Measurements from ENCODE around the gene LYST.

DNA sequence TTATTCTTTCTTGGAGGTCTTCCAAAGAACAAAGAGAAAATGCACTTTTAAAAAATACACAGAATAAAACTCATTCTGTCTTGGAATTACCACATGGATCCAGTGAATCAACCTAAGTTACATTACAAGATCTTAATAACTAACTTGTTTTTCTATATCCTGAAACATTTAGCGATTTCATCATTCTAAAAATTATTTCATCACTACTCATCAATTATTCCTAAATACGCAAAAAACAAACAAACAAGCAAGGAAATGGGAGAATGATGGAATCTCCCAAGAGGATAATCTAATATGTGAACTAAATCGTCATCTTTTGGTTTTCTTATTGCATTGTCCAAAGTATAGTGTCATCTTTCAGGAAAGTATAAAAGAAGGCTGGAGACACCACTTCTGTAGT, 178.6 kb downstream of the LYST start:
- TF ChIP-seq CTCF (conservative IDR thresholded peaks at IDR 0.05; ENCODE audit: low read depth, low read length): no peak
- no peak for TF ChIP-seq EZH2 (IDR thresholded peaks at IDR 0.05; ENCODE audit: borderline replicate concordance, low read depth, low read length, poor library complexity, severe bottlenecking)
